GM12891 (cell line): ENCODE results near the gene USF2.

Source experiments
- POLR2A ChIP-seq: IDR thresholded peaks from 2 replicates; pipeline ENCODE4 v1.6.1; 2011; ENCODE audit warnings: low read depth, low read length, control low read depth
- POLR2AphosphoS5 ChIP-seq: IDR thresholded peaks from 2 replicates; pipeline ENCODE4 v1.6.1; 2011; ENCODE audit warnings: low read depth, low read length, control low read depth

GRCh38 chr19:35297922-35298321, 29.2 kb downstream of the USF2 start:
- TF ChIP-seq POLR2AphosphoS5: no peak
- TF ChIP-seq POLR2A: no peak
